Adrenal gland (tissue), 5 donors: Measurements from ENCODE around the gene CUL1.

ENCODE experiments used
- POLR2A ChIP-seq, 2 donors: fragments of 450-650 bp; IDR thresholded peaks; one replicate each; pipeline ENCODE4 v1.6.1; 2017; ENCODE audit warnings: antibody characterized with exemption in 2 of 2, mild to moderate bottlenecking in 2 of 2, moderate library complexity in 1 of 2
- TF ChIP-seq, protein P1 (sequence below), 6 experiments: fragments of 450-650 bp in 4 of 6; fragments of 200-600 bp in 2 of 6; sonication (generic) in 1 of 6; IDR thresholded peaks; 1 replicate in 5 of 6; 2 replicates in 1 of 6; pipeline versions ENCODE4 v1.5.1 to v1.8.0; 2016 to 2021; ENCODE audit warnings: antibody characterized with exemption in 6 of 6, mild to moderate bottlenecking in 2 of 6, moderate library complexity in 1 of 6
- donor health status: DM: no; HTN: no; CAD: no.

DNA sequence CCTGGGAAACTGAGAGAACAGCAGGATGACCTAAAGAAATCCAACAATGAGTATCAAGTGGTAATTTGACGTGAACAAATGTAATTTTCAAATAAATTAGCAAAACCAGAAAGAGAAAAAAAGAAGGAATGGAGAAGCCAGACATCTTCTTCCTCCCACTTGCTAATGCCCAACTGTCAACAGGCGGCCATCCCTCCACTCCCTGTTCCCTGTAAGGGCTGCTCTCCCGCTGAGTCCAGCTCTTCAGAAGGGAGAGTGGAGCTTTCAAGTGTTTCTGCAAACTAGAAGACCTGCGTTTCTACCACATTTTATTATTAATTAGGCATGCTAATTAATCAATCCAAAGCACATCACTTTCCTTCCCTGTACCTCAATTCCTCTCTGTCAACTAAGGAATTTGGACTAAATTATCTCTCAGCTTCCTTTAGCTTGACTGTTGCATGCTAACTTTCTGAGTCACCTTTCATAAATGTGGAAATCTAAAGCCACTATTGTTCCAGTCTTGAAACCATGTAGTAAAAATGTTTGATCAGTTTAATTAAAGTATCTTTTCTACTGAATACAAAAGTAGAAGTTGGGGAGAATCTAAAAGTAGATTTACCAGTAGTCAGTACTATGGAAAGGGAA lies 48.4 kb upstream of the CUL1 start:
- TF ChIP-seq, protein P1, sequence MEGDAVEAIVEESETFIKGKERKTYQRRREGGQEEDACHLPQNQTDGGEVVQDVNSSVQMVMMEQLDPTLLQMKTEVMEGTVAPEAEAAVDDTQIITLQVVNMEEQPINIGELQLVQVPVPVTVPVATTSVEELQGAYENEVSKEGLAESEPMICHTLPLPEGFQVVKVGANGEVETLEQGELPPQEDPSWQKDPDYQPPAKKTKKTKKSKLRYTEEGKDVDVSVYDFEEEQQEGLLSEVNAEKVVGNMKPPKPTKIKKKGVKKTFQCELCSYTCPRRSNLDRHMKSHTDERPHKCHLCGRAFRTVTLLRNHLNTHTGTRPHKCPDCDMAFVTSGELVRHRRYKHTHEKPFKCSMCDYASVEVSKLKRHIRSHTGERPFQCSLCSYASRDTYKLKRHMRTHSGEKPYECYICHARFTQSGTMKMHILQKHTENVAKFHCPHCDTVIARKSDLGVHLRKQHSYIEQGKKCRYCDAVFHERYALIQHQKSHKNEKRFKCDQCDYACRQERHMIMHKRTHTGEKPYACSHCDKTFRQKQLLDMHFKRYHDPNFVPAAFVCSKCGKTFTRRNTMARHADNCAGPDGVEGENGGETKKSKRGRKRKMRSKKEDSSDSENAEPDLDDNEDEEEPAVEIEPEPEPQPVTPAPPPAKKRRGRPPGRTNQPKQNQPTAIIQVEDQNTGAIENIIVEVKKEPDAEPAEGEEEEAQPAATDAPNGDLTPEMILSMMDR (IDR thresholded peaks at IDR 0.05): no peak
- TF ChIP-seq POLR2A (IDR thresholded peaks at IDR 0.05): no peak
